ENCODE results near the gene RTP2.

DNA sequence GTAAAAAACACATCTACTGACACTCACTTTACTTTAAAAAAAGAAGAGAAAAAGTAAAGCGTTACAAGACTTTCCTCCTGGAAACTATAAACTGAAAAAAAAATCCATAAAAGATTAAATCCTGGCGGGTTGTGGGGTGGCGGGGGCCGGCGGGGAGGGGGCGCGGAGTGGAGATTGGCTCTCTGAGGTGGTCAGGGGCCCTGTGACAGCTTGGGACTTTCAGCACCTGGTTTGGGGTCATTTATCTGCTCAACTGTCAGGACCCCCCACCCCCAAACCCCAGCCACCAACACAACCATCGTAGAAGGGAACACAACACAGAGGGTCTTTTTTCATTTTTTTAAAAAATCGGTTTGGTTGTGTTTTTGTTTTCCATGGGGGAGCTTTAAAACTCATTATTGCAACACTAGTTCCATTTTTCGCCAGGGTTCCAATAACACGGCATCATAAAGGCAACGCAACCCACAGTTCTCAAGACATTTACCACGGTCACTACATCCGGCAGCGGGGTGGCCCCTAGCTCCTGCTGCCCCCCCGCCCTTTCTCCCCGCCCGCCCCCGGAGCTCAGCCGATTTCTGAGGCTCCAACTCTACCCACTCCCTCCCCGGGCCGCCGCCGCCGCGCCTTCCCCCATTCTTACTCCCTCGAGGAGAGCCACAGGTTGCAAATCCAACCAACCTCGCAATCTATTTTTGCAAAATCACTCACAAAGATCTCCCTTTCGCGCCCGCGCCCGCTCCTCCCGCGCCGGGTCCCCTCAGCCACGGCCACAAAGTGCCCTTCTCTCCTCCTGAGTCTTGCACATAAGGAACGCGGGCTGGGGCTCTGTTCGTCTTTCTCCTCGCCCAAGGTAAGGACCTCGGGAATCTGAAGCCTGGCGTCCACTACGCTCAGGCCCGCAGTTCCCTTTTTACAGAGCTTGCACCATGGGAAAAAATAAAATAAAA is 41.1 kb upstream of the RTP2 start:
- TF ChIP-seq TCF7L2 (IDR thresholded peaks at IDR 0.05; ENCODE audit: low read depth, low read length) = no peak
- TF ChIP-seq, protein P1, sequence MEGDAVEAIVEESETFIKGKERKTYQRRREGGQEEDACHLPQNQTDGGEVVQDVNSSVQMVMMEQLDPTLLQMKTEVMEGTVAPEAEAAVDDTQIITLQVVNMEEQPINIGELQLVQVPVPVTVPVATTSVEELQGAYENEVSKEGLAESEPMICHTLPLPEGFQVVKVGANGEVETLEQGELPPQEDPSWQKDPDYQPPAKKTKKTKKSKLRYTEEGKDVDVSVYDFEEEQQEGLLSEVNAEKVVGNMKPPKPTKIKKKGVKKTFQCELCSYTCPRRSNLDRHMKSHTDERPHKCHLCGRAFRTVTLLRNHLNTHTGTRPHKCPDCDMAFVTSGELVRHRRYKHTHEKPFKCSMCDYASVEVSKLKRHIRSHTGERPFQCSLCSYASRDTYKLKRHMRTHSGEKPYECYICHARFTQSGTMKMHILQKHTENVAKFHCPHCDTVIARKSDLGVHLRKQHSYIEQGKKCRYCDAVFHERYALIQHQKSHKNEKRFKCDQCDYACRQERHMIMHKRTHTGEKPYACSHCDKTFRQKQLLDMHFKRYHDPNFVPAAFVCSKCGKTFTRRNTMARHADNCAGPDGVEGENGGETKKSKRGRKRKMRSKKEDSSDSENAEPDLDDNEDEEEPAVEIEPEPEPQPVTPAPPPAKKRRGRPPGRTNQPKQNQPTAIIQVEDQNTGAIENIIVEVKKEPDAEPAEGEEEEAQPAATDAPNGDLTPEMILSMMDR (IDR thresholded peaks at IDR 0.05) = no peak
- TF ChIP-seq POLR2AphosphoS5 (IDR thresholded peaks at IDR 0.05; ENCODE audit: low read depth, low read length) = no peak
- no peak for TF ChIP-seq REST (IDR thresholded peaks at IDR 0.05; ENCODE audit: insufficient read depth in 1 of 2, low read depth in 2 of 2, low read length in 1 of 2)
